ENCODE results near the gene BCAT1.
A peak's percentile ranks its signal among the peaks of the same experiment; 100 is the strongest.
"Not testable (repeated sequence)": the region's sequence is repeated elsewhere in the genome, so short reads cannot be mapped to it uniquely, and the experiment has no call there.

Gene BCAT1

GRCh38 chr12:24948420-24948756 is 513 bp downstream of the BCAT1 start:
- Mint-ChIP-seq H3K9me3 (no peaks in the 10 kb centered on the region), H3K27ac (peak overlapping the region; percentile 79), H3K36me3 (ENCODE audit: low read depth) (no peaks in the 10 kb centered on the region), H3K4me3 (peak overlapping the region; percentile 86), H3K27me3 (peaks cover 26% of the 10 kb centered on the region), H3K4me1 (ENCODE audit: low read depth) (peaks cover 55% of the 10 kb centered on the region)
- intact Hi-C loops (cut with micrococcal nuclease): loop anchor here (5.0 kb wide), 1 partner anchor 46 kb away; no protein-coding TSS in a partner anchor

GRCh38 chr12:24947541-24948419 is 1.1 kb downstream of the BCAT1 start:
- intact Hi-C loops (cut with micrococcal nuclease): loop anchor here (5.0 kb wide), 1 partner anchor 45 kb away; no protein-coding TSS in a partner anchor
- peaks cover 26% of the 10 kb centered on the region for H3K27me3 Mint-ChIP-seq
- H3K4me3 Mint-ChIP-seq: peak overlapping the region; percentile 86
- H3K9me3 Mint-ChIP-seq: no peaks in the 10 kb centered on the region
- no peaks in the 10 kb centered on the region for H3K36me3 Mint-ChIP-seq (ENCODE audit: low read depth)
- peak overlapping the region; percentile 79 for H3K27ac Mint-ChIP-seq
- H3K4me1 Mint-ChIP-seq (ENCODE audit: low read depth): peaks cover 54% of the 10 kb centered on the region

- Mint-ChIP-seq H3K9me3 (no peaks in the 10 kb centered on the region), H3K27ac (no peak overlapping the region), H3K36me3 (ENCODE audit: low read depth) (no peaks in the 10 kb centered on the region), H3K27me3 (peaks cover 26% of the 10 kb centered on the region), H3K4me3 (no peak overlapping the region), H3K4me1 (ENCODE audit: low read depth) (peaks cover 49% of the 10 kb centered on the region)
- intact Hi-C loops (cut with micrococcal nuclease): loop anchor here (5.0 kb wide), 1 partner anchor 44 kb away; no protein-coding TSS in a partner anchor
Observed at GRCh38 chr12:24945845-24946244, 3.1 kb downstream of the BCAT1 start.

GRCh38 chr12:24945039-24945438 is 3.9 kb downstream of the BCAT1 start:
- Mint-ChIP-seq H3K4me3 (no peak overlapping the region), H3K27me3 (peaks cover 24% of the 10 kb centered on the region), H3K27ac (no peak overlapping the region), H3K36me3 (ENCODE audit: low read depth) (no peaks in the 10 kb centered on the region), H3K9me3 (no peaks in the 10 kb centered on the region), H3K4me1 (ENCODE audit: low read depth) (peaks cover 49% of the 10 kb centered on the region)
- intact Hi-C loops (cut with micrococcal nuclease): loop anchor here (5.0 kb wide), 1 partner anchor 43 kb away; no protein-coding TSS in a partner anchor

GRCh38 chr12:24944601-24944975 is 4.3 kb downstream of the BCAT1 start:
- Mint-ChIP-seq H3K4me1 (ENCODE audit: low read depth) (peaks cover 46% of the 10 kb centered on the region), H3K4me3 (no peak overlapping the region), H3K27me3 (peaks cover 22% of the 10 kb centered on the region), H3K9me3 (no peaks in the 10 kb centered on the region), H3K27ac (no peak overlapping the region), H3K36me3 (ENCODE audit: low read depth) (no peaks in the 10 kb centered on the region)
- intact Hi-C loops (cut with micrococcal nuclease): no loop called here

GRCh38 chr12:24943947-24944600 is 4.8 kb downstream of the BCAT1 start:
- Mint-ChIP-seq H3K9me3 (no peaks in the 10 kb centered on the region), H3K36me3 (ENCODE audit: low read depth) (no peaks in the 10 kb centered on the region), H3K4me1 (ENCODE audit: low read depth) (peaks cover 41% of the 10 kb centered on the region), H3K4me3 (no peak overlapping the region), H3K27me3 (peaks cover 17% of the 10 kb centered on the region), H3K27ac (no peak overlapping the region)
- intact Hi-C loops (cut with micrococcal nuclease): no loop called here

- H3K27ac Mint-ChIP-seq: no peak overlapping the region
- H3K36me3 Mint-ChIP-seq (ENCODE audit: low read depth): no peaks in the 10 kb centered on the region
- no peak overlapping the region for H3K4me3 Mint-ChIP-seq
- no peaks in the 10 kb centered on the region for H3K9me3 Mint-ChIP-seq
- no peaks in the 10 kb centered on the region for H3K27me3 Mint-ChIP-seq
- intact Hi-C loops (cut with micrococcal nuclease): no loop called here
- peaks cover 15% of the 10 kb centered on the region for H3K4me1 Mint-ChIP-seq (ENCODE audit: low read depth)
Observed at GRCh38 chr12:24940157-24940556, 8.7 kb downstream of the BCAT1 start.

- intact Hi-C loops (cut with micrococcal nuclease); H3K9me3 Mint-ChIP-seq; H3K36me3 Mint-ChIP-seq (ENCODE audit: low read depth); H3K27me3 Mint-ChIP-seq; H3K4me3 Mint-ChIP-seq; H3K27ac Mint-ChIP-seq: not testable (repeated sequence)
- H3K4me1 Mint-ChIP-seq (ENCODE audit: low read depth): peaks cover 13% of the 10 kb centered on the region
Observed at GRCh38 chr12:24939551-24939950, 9.3 kb downstream of the BCAT1 start.

GRCh38 chr12:24938341-24938740 is 10.6 kb downstream of the BCAT1 start:
- Mint-ChIP-seq H3K9me3 (no peaks in the 10 kb centered on the region), H3K27me3 (no peaks in the 10 kb centered on the region), H3K27ac (no peak overlapping the region), H3K4me3 (no peak overlapping the region), H3K36me3 (ENCODE audit: low read depth) (no peaks in the 10 kb centered on the region), H3K4me1 (ENCODE audit: low read depth) (peaks cover 5% of the 10 kb centered on the region)
- intact Hi-C loops (cut with micrococcal nuclease): no loop called here

- Mint-ChIP-seq H3K27me3 (no peaks in the 10 kb centered on the region), H3K4me1 (ENCODE audit: low read depth) (peaks cover 5% of the 10 kb centered on the region), H3K9me3 (no peaks in the 10 kb centered on the region), H3K27ac (no peak overlapping the region), H3K36me3 (ENCODE audit: low read depth) (no peaks in the 10 kb centered on the region), H3K4me3 (no peak overlapping the region)
- intact Hi-C loops (cut with micrococcal nuclease): no loop called here
Observed at GRCh38 chr12:24937553-24938244, 11.2 kb downstream of the BCAT1 start.

GRCh38 chr12:24933694-24934407 is 15.1 kb downstream of the BCAT1 start:
- H3K4me1 Mint-ChIP-seq (ENCODE audit: low read depth): peaks cover 17% of the 10 kb centered on the region
- intact Hi-C loops (cut with micrococcal nuclease): no loop called here
- no peak overlapping the region for H3K4me3 Mint-ChIP-seq
- peaks cover 6% of the 10 kb centered on the region for H3K27me3 Mint-ChIP-seq
- H3K36me3 Mint-ChIP-seq (ENCODE audit: low read depth): no peaks in the 10 kb centered on the region
- no peak overlapping the region for H3K27ac Mint-ChIP-seq
- no peaks in the 10 kb centered on the region for H3K9me3 Mint-ChIP-seq

GRCh38 chr12:24931666-24932405 is 17.1 kb downstream of the BCAT1 start:
- intact Hi-C loops (cut with micrococcal nuclease): no loop called here

GRCh38 chr12:24929953-24930352 is 18.9 kb downstream of the BCAT1 start:
- intact Hi-C loops (cut with micrococcal nuclease): no loop called here
- peaks cover 6% of the 10 kb centered on the region for H3K27me3 Mint-ChIP-seq
- H3K4me1 Mint-ChIP-seq (ENCODE audit: low read depth): peaks cover 27% of the 10 kb centered on the region
- no peaks in the 10 kb centered on the region for H3K36me3 Mint-ChIP-seq (ENCODE audit: low read depth)
- H3K27ac Mint-ChIP-seq: peak overlapping the region; percentile 14
- no peaks in the 10 kb centered on the region for H3K9me3 Mint-ChIP-seq
- no peak overlapping the region for H3K4me3 Mint-ChIP-seq

More at GRCh38 chr12:24931666-24932405, 17.1 kb downstream of the BCAT1 start:
- H3K27me3 Mint-ChIP-seq: peaks cover 6% of the 10 kb centered on the region
- no peaks in the 10 kb centered on the region for H3K9me3 Mint-ChIP-seq
- H3K36me3 Mint-ChIP-seq (ENCODE audit: low read depth): no peaks in the 10 kb centered on the region
- no peak overlapping the region for H3K4me3 Mint-ChIP-seq
- peak overlapping the region; percentile 60 for H3K27ac Mint-ChIP-seq
- peaks cover 27% of the 10 kb centered on the region for H3K4me1 Mint-ChIP-seq (ENCODE audit: low read depth)

All from dendritic cell treated with granulocyte-macrophage colony-stimulating factor and Interleukin-4, amounts not matched to agents 40 ng/mL and 50 ng/mL, for 4 days (primary cell).